Retinal pigment epithelial cell (primary cell): ENCODE data around the gene ST7.
A peak's percentile ranks its signal among the peaks of the same experiment; 100 is the strongest.

Experiments
- DNase-seq: peaks from one replicate; pipeline ENCODE4 v3.0.0-alpha.2; 2010; ENCODE audit warnings: low read depth
- H3K4me3 ChIP-seq: 2 replicates; pipeline ENCODE4 v1.5.1; 2011; ENCODE audit warnings: mild to moderate bottlenecking, low read length, control low read depth, moderate library complexity
- TF ChIP-seq, protein P1 (sequence below): conservative IDR thresholded peaks from 2 replicates; pipeline ENCODE4 v1.5.1; 2011; ENCODE audit warnings: low read depth, low read length, control low read depth, inconsistent platforms

The ST7 gene

DNA sequence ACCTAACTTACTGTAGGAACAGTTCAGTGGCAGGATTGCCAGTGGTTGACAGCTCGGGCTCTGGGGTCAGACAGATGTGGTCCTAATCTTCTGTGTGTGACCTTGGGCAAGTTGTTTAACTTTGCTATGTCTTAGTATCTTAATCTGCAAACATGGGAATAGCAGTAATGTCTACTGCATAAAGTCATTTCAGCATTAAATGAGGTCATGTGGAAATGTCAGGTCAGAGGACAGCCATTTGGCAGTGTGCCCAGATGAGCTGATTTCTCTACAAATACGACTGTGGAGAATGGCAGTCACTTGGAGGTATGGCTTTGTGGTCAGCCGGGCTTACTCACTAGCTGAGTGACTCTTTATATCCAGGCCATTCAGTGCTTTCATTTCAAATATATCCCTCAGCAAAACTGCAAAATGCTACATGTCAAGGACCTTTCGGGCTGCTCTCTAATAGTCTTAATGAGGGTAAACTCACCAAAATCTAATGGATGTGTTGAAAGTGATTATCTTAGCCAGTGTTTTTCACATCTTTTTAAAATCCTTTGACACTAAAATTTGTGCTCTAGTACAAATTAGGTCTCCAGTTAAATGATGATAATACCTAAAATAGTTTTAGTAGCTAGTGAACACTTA, 171.4 kb downstream of the ST7 start:
- TF ChIP-seq, protein P1, sequence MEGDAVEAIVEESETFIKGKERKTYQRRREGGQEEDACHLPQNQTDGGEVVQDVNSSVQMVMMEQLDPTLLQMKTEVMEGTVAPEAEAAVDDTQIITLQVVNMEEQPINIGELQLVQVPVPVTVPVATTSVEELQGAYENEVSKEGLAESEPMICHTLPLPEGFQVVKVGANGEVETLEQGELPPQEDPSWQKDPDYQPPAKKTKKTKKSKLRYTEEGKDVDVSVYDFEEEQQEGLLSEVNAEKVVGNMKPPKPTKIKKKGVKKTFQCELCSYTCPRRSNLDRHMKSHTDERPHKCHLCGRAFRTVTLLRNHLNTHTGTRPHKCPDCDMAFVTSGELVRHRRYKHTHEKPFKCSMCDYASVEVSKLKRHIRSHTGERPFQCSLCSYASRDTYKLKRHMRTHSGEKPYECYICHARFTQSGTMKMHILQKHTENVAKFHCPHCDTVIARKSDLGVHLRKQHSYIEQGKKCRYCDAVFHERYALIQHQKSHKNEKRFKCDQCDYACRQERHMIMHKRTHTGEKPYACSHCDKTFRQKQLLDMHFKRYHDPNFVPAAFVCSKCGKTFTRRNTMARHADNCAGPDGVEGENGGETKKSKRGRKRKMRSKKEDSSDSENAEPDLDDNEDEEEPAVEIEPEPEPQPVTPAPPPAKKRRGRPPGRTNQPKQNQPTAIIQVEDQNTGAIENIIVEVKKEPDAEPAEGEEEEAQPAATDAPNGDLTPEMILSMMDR, result no peak
- DNase-seq, result peak; percentile 95
- no peak overlapping the region for H3K4me3 ChIP-seq

DNA sequence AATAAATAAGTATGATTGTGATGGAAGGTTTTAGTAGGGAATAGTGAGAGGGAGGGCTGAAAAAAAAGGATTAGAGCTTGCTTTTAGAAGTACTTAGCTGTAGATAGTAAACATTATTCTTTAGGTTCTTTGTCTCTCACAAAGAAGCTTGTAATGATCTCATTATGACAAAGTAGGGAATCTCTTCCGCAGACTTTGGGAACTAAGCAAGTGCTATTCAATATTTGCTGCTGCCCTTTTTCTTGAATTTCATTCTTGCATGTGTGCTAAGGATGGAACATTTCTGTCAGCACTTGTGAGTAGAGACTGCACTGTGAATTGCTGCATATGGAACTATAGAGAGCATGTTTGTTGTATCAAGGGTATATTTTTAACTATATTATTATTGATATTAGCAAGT, 173.4 kb downstream of the ST7 start:
- no peak for DNase-seq
- TF ChIP-seq, protein P1, result no peak
- no peak overlapping the region for H3K4me3 ChIP-seq

DNA sequence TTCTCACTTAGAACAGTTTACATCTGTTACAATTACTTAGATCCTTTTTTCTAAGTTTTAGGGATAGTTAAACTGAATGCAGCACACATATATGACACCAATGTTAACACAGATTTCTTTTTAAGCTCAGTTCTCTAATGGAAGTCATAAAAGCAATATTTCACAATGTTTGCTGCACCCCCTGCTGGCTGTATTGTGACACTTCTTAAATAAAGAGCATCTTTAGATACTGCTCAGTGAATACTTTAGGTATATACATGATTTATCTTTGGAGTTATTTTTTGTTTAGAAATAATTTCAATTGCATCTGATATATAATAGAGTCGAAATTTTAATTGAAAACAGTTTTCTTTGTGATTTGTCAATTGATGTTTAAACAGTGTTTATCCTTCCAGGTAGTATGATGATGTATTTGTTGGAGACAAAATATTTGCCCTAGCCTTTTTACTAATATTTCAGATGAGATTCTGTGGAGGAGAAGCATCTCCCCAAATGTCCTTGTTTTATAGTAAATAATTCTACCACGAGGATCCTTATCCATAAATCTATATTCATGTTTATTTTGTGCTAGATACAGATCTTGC, 174.4 kb downstream of the ST7 start:
- no peak for DNase-seq
- H3K4me3 ChIP-seq, result no peak overlapping the region
- TF ChIP-seq, protein P1, result peak; percentile 73

DNA sequence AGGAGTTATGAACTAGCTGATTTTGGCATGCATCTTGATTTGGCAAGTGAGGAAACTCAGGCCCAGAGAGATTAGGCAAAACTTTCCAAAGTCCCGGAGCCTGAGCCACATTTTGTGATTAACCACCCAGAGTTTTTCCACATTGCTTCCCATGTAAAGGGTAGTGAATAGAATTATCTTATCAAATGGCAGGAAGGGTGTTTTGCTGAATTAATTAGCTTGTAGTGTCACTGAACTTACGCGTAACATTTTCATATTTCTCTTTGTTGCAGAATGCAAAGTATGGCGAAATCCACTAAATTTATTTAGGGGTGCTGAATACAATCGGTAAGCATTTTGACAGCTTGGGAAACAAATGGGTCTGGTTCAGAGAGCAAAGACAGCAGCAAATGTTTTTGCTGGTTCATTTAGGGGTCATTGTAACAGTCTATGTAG, 176.2 kb downstream of the ST7 start:
- H3K4me3 ChIP-seq, result no peak overlapping the region
- no peak for DNase-seq
- TF ChIP-seq, protein P1, result no peak

DNA sequence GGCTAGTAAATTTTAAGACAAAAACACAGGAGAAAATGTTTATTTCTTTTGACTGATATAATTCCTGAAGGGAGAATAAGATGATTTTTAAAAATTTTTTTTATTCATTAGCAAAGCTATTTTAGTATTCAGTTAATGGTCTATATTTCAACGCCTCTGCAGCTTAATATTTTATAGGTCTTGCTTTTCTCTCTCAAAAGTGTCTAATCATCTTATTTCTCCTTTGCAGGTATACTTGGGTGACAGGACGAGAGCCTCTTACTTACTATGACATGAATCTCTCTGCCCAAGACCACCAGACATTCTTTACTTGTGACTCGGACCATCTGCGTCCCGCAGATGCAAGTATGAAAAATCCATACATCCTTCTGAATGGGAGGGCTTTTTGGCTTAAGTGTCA, 177.0 kb downstream of the ST7 start:
- H3K4me3 ChIP-seq, result no peak overlapping the region
- TF ChIP-seq, protein P1, result no peak
- no peak for DNase-seq

DNA sequence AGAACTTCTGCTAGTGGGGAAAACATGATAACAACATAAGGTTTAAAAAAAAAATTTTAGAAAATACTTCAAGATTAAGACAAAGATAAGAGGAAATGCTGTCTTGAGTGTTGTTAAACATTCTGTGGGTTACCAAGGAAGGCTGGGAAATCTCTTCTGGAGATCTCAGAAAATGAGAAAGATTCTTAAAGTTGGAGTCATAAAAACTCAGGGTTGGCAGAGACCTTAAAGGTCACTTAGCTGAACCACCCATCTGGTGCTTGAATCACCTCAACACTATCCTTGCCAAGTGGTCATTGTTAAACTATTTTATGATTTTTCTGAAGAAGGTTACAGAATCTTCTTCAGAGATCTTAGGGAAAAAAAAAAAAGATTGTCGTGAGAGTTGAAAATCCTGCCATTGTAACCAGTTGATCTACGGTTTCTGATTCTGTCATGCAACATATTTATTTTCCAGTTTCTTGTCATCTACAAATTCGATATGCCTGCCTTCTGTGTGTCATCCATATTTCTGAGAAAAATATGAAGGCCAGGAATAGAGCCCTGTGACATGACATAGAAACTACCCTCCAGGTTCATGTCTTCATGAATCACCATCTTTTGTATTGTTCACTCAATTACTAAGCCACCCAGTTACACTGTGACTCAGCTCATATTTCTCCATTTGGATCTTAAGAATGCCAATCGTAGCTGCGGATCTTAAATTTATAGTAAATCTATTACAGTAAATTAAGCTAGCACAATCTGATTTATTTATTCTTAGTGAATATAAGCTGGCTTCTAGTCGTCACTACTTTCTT, 179.2 kb downstream of the ST7 start:
- TF ChIP-seq, protein P1, result no peak
- DNase-seq, result peak; percentile 61
- H3K4me3 ChIP-seq, result no peak overlapping the region
